ENCODE results near the gene IL1RAPL1. TPM values are rescaled to one million over a fixed set of nuclear protein-coding genes. Genes with fewer than 3 reads are reported as not detected.

IL1RAPL1 gene
- total RNA-seq, 5 donors from 2014 or later (not counting 1 experiment from before 2014, with no cell fraction given) = not detected

GRCh38 chrX:29285664-29286063, 698.4 kb downstream of the IL1RAPL1 start:
- ChIA-PET CTCF (no interaction called here), POLR2A (no interaction called here)
- no peak overlapping the region for H3K4me3 ChIP-seq (ENCODE audit: control insufficient read depth in 1 of 2, extremely low read depth in 1 of 2, low read length in 1 of 2)
- peaks cover 2% of the 10 kb centered on the region for H3K9me3 ChIP-seq
- no peaks in the 10 kb centered on the region for H3K4me1 ChIP-seq (ENCODE audit: control insufficient read depth in 1 of 2, extremely low read depth in 1 of 2, insufficient read depth in 2 of 2, low read length in 2 of 2)
- H3K36me3 ChIP-seq (ENCODE audit: control insufficient read depth in 2 of 2, extremely low read depth in 1 of 2, insufficient read depth in 1 of 2, low read length in 1 of 2) = no peaks in the 10 kb centered on the region
- peaks cover 2 to 4% (median 4%) of the 10 kb centered on the region in 3 donors for H3K9me3 Mint-ChIP-seq
- WGBS (ENCODE audit: insufficient coverage) = no CpG with 5 or more reads among the region's 2 CpGs
- ATAC-seq (replicated peaks in 1 of 4) = no peak
- H3K27ac Mint-ChIP-seq = no peak overlapping the region
- no peaks in the 10 kb centered on the region for H3K4me1 Mint-ChIP-seq
- H3K27me3 ChIP-seq (replicated peaks in 1 of 2; ENCODE audit: control insufficient read depth in 2 of 2, extremely low read depth in 1 of 2, insufficient read depth in 2 of 2, low read length in 1 of 2) = no peaks in the 10 kb centered on the region
- no peak overlapping the region for H3K27ac ChIP-seq (ENCODE audit: low read length)
- no peak for DNase-seq
- no peaks in the 10 kb centered on the region for H3K27me3 Mint-ChIP-seq
- no peak overlapping the region for H3K4me3 Mint-ChIP-seq
- no peaks in the 10 kb centered on the region for H3K36me3 Mint-ChIP-seq

- WGBS (ENCODE audit: insufficient coverage) = 67% methylated on average over 1 of the region's 1 CpG
- no peaks in the 10 kb centered on the region for H3K4me1 ChIP-seq (ENCODE audit: control insufficient read depth in 1 of 2, extremely low read depth in 1 of 2, insufficient read depth in 2 of 2, low read length in 2 of 2)
- H3K27me3 ChIP-seq (replicated peaks in 1 of 2; ENCODE audit: control insufficient read depth in 2 of 2, extremely low read depth in 1 of 2, insufficient read depth in 2 of 2, low read length in 1 of 2) = no peaks in the 10 kb centered on the region
- Mint-ChIP-seq H3K4me1 (no peaks in the 10 kb centered on the region), H3K36me3 (no peaks in the 10 kb centered on the region), H3K4me3 (no peak overlapping the region), H3K9me3 (no peaks in the 10 kb centered on the region), H3K27me3 (no peaks in the 10 kb centered on the region), H3K27ac (no peak overlapping the region)
- H3K4me3 ChIP-seq (ENCODE audit: control insufficient read depth in 1 of 2, extremely low read depth in 1 of 2, low read length in 1 of 2) = no peak overlapping the region
- ATAC-seq (replicated peaks in 1 of 4) = no peak
- no peaks in the 10 kb centered on the region for H3K9me3 ChIP-seq
- no peak for DNase-seq
- no peaks in the 10 kb centered on the region for H3K36me3 ChIP-seq (ENCODE audit: control insufficient read depth in 2 of 2, extremely low read depth in 1 of 2, insufficient read depth in 1 of 2, low read length in 1 of 2)
- no peak overlapping the region for H3K27ac ChIP-seq (ENCODE audit: low read length)
- ChIA-PET CTCF (no interaction called here), POLR2A (no interaction called here)
These were observed 708.9 kb downstream of the IL1RAPL1 start for GRCh38 chrX:29295987-29296680.

GRCh38 chrX:29297171-29297800, 710.0 kb downstream of the IL1RAPL1 start:
- H3K27ac ChIP-seq (ENCODE audit: low read length) = no peak overlapping the region
- H3K4me1 ChIP-seq (ENCODE audit: control insufficient read depth in 1 of 2, extremely low read depth in 1 of 2, insufficient read depth in 2 of 2, low read length in 2 of 2) = no peaks in the 10 kb centered on the region
- H3K27me3 ChIP-seq (replicated peaks in 1 of 2; ENCODE audit: control insufficient read depth in 2 of 2, extremely low read depth in 1 of 2, insufficient read depth in 2 of 2, low read length in 1 of 2) = no peaks in the 10 kb centered on the region
- no peaks in the 10 kb centered on the region for H3K36me3 Mint-ChIP-seq
- H3K4me3 ChIP-seq (ENCODE audit: control insufficient read depth in 1 of 2, extremely low read depth in 1 of 2, low read length in 1 of 2) = no peak overlapping the region
- CTCF ChIA-PET = no interaction called here
- no peak overlapping the region for H3K4me3 Mint-ChIP-seq
- no peak for DNase-seq
- H3K27me3 Mint-ChIP-seq = peaks cover 0 to 3% of the 10 kb centered on the region in 2 donors
- ATAC-seq (replicated peaks in 1 of 4) = no peak
- POLR2A ChIA-PET = no interaction called here
- 100% methylated on average over 1 of the region's 4 CpGs for WGBS (ENCODE audit: insufficient coverage)
- peaks cover 0 to 2% (median 2%) of the 10 kb centered on the region in 3 donors for H3K9me3 Mint-ChIP-seq
- H3K36me3 ChIP-seq (ENCODE audit: control insufficient read depth in 2 of 2, extremely low read depth in 1 of 2, insufficient read depth in 1 of 2, low read length in 1 of 2) = no peaks in the 10 kb centered on the region
- H3K9me3 ChIP-seq = no peaks in the 10 kb centered on the region
- H3K27ac Mint-ChIP-seq = no peak overlapping the region
- H3K4me1 Mint-ChIP-seq = no peaks in the 10 kb centered on the region

- no peaks in the 10 kb centered on the region for H3K9me3 ChIP-seq
- POLR2A ChIA-PET = no interaction called here
- no peak overlapping the region for H3K27ac ChIP-seq (ENCODE audit: low read length)
- no CpG with 5 or more reads among the region's 2 CpGs for WGBS (ENCODE audit: insufficient coverage)
- ATAC-seq (replicated peaks in 1 of 4) (no peak), DNase-seq (no peak)
- Mint-ChIP-seq H3K27me3 (peaks cover 0 to 6% of the 10 kb centered on the region in 2 donors), H3K4me3 (no peak overlapping the region), H3K36me3 (no peaks in the 10 kb centered on the region), H3K27ac (no peak overlapping the region), H3K4me1 (no peaks in the 10 kb centered on the region), H3K9me3 (peaks cover 0 to 6% (median 5%) of the 10 kb centered on the region in 3 donors)
- CTCF ChIA-PET = no interaction called here
- H3K36me3 ChIP-seq (ENCODE audit: control insufficient read depth in 2 of 2, extremely low read depth in 1 of 2, insufficient read depth in 1 of 2, low read length in 1 of 2) = no peaks in the 10 kb centered on the region
- no peak overlapping the region for H3K4me3 ChIP-seq (ENCODE audit: control insufficient read depth in 1 of 2, extremely low read depth in 1 of 2, low read length in 1 of 2)
- H3K27me3 ChIP-seq (replicated peaks in 1 of 2; ENCODE audit: control insufficient read depth in 2 of 2, extremely low read depth in 1 of 2, insufficient read depth in 2 of 2, low read length in 1 of 2) = no peaks in the 10 kb centered on the region
- H3K4me1 ChIP-seq (ENCODE audit: control insufficient read depth in 1 of 2, extremely low read depth in 1 of 2, insufficient read depth in 2 of 2, low read length in 2 of 2) = no peaks in the 10 kb centered on the region
These were observed 712.4 kb downstream of the IL1RAPL1 start for GRCh38 chrX:29299684-29300083.

- Mint-ChIP-seq H3K27ac (no peak overlapping the region), H3K4me3 (no peak overlapping the region), H3K4me1 (no peaks in the 10 kb centered on the region), H3K27me3 (no peaks in the 10 kb centered on the region), H3K9me3 (peaks cover 0 to 4% (median 4%) of the 10 kb centered on the region in 3 donors), H3K36me3 (no peaks in the 10 kb centered on the region)
- Histone ChIP-seq H3K27me3 (replicated peaks in 1 of 2; ENCODE audit: control insufficient read depth in 2 of 2, extremely low read depth in 1 of 2, insufficient read depth in 2 of 2, low read length in 1 of 2) (no peaks in the 10 kb centered on the region), H3K4me3 (ENCODE audit: control insufficient read depth in 1 of 2, extremely low read depth in 1 of 2, low read length in 1 of 2) (no peak overlapping the region), H3K4me1 (ENCODE audit: control insufficient read depth in 1 of 2, extremely low read depth in 1 of 2, insufficient read depth in 2 of 2, low read length in 2 of 2) (no peaks in the 10 kb centered on the region), H3K36me3 (ENCODE audit: control insufficient read depth in 2 of 2, extremely low read depth in 1 of 2, insufficient read depth in 1 of 2, low read length in 1 of 2) (no peaks in the 10 kb centered on the region), H3K9me3 (no peaks in the 10 kb centered on the region), H3K27ac (ENCODE audit: low read length) (no peak overlapping the region)
- CTCF ChIA-PET = no interaction called here
- POLR2A ChIA-PET = no interaction called here
- no peak for ATAC-seq (replicated peaks in 1 of 4)
- no peak for DNase-seq
- WGBS (ENCODE audit: insufficient coverage) = no CpG with 5 or more reads among the region's 4 CpGs
These were observed 721.5 kb downstream of the IL1RAPL1 start for GRCh38 chrX:29308726-29309125.

GRCh38 chrX:29315931-29316330, 728.7 kb downstream of the IL1RAPL1 start:
- H3K4me1 ChIP-seq (ENCODE audit: control insufficient read depth in 1 of 2, extremely low read depth in 1 of 2, insufficient read depth in 2 of 2, low read length in 2 of 2) = no peaks in the 10 kb centered on the region
- H3K4me3 ChIP-seq (ENCODE audit: control insufficient read depth in 1 of 2, extremely low read depth in 1 of 2, low read length in 1 of 2) = no peak overlapping the region
- no CpG with 5 or more reads among the region's 3 CpGs for WGBS (ENCODE audit: insufficient coverage)
- no peaks in the 10 kb centered on the region for H3K9me3 ChIP-seq
- POLR2A ChIA-PET = no interaction called here
- no peaks in the 10 kb centered on the region for H3K27me3 ChIP-seq (replicated peaks in 1 of 2; ENCODE audit: control insufficient read depth in 2 of 2, extremely low read depth in 1 of 2, insufficient read depth in 2 of 2, low read length in 1 of 2)
- CTCF ChIA-PET = no interaction called here
- H3K9me3 Mint-ChIP-seq = peaks cover 0 to 4% (median 0%) of the 10 kb centered on the region in 3 donors
- no peak overlapping the region for H3K27ac ChIP-seq (ENCODE audit: low read length)
- no peak overlapping the region for H3K27ac Mint-ChIP-seq
- H3K4me1 Mint-ChIP-seq = no peaks in the 10 kb centered on the region
- no peaks in the 10 kb centered on the region for H3K36me3 ChIP-seq (ENCODE audit: control insufficient read depth in 2 of 2, extremely low read depth in 1 of 2, insufficient read depth in 1 of 2, low read length in 1 of 2)
- no peaks in the 10 kb centered on the region for H3K27me3 Mint-ChIP-seq
- DNase-seq (no peak), ATAC-seq (replicated peaks in 1 of 4) (no peak)
- H3K36me3 Mint-ChIP-seq = no peaks in the 10 kb centered on the region
- H3K4me3 Mint-ChIP-seq = no peak overlapping the region

All from T-cell (primary cell).